DMS153 treated with DMSO at 0.1 percent for 48 hours (cell line): ENCODE data around the gene ROBO2.

ENCODE experiments used
- DNase-seq: peaks from one replicate; lab custom pipeline; 2025; ENCODE audit not compliant: unreplicated experiment; lab: John Stamatoyannopoulos, UW

Gene ROBO2, protein sequence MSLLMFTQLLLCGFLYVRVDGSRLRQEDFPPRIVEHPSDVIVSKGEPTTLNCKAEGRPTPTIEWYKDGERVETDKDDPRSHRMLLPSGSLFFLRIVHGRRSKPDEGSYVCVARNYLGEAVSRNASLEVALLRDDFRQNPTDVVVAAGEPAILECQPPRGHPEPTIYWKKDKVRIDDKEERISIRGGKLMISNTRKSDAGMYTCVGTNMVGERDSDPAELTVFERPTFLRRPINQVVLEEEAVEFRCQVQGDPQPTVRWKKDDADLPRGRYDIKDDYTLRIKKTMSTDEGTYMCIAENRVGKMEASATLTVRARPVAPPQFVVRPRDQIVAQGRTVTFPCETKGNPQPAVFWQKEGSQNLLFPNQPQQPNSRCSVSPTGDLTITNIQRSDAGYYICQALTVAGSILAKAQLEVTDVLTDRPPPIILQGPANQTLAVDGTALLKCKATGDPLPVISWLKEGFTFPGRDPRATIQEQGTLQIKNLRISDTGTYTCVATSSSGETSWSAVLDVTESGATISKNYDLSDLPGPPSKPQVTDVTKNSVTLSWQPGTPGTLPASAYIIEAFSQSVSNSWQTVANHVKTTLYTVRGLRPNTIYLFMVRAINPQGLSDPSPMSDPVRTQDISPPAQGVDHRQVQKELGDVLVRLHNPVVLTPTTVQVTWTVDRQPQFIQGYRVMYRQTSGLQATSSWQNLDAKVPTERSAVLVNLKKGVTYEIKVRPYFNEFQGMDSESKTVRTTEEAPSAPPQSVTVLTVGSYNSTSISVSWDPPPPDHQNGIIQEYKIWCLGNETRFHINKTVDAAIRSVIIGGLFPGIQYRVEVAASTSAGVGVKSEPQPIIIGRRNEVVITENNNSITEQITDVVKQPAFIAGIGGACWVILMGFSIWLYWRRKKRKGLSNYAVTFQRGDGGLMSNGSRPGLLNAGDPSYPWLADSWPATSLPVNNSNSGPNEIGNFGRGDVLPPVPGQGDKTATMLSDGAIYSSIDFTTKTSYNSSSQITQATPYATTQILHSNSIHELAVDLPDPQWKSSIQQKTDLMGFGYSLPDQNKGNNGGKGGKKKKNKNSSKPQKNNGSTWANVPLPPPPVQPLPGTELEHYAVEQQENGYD (N-terminal part only)

DNA sequence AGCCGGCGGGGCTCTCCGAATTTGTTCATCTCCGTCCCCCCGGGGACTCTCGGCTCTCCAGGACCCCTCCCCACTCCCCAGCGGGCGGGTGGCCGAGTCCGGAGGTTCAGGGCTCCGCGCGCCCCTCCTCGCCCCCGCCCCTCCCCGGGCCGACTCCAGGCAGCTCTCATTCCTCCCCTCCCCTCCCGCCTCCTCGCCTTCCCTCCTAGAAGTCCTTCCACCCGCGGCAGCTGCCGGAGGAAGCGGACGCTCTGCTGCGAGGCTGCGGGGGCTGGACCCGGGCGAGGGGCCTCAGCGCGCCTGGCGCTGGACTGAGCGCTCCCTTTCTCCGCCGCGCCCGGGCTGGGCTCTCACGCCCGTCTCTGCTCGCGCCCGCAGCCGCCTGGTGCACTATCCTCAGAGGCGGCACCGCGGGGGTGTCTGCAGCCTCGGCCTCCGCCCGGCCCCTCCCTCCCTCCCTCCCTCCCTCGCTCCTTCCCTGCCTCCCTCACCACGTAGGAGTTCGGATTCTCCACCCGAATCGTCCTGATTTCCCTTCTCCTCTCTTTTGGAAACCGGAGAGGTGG is at the start of gene ROBO2:
TSS of gene ROBO2 (plus strand) at position 494 of the 566 bp plus-strand sequence. CDS start 687 bp downstream, outside the sequence.
- peak; percentile 3 for DNase-seq

GRCh38 chr3:76990606-76991005 is 49.3 kb upstream of the ROBO2 start:
- DNase-seq, result no peak

DNA sequence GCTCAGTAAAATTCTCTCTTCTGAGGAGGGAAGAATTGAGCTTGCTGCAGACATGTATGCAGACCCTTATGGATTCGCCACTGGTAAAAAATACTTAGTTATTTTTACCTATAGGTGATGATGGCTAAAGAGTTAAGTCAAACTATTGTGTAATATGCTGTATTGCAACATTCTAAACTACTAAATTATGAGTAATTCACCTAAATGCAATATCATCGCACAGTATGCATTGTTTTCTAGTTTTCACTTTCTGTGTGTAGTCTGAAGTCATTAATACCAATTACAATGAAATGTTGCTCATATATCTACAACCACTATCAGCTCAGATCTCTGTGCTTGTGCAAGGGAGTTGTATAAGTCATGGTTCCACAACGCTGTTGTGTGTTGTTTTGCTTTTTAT is 48.7 kb upstream of the ROBO2 start:
- no peak for DNase-seq

- no peak for DNase-seq
Measured at GRCh38 chr3:76997733-76998132, 42.2 kb upstream of the ROBO2 start.

DNA sequence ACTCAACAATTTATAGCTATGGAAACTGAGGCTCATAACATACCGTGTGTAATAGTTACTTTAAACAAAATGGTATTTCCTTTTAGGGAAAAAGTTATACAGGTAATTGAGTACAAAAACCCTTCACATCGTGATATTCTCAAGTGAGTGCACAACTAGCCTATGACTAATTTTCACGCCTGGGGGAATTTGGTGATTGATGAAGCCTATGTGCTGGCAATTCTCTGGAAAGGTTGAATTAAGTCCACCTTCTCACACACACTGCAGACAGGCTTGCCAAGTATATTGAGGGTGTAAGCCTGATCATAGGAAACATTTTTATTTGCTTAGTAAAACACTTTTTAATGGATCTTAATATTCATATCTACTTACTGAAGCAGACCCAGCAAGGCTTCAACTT is 41.3 kb upstream of the ROBO2 start:
- no peak for DNase-seq

GRCh38 chr3:77001062-77001701 is 38.7 kb upstream of the ROBO2 start:
- no peak for DNase-seq

GRCh38 chr3:77014226-77014625 is 25.7 kb upstream of the ROBO2 start:
- no peak for DNase-seq

- DNase-seq, result no peak
Measured at GRCh38 chr3:77025471-77025870, 14.4 kb upstream of the ROBO2 start.

GRCh38 chr3:77026904-77027634 is 12.8 kb upstream of the ROBO2 start:
- DNase-seq, result no peak

DNA sequence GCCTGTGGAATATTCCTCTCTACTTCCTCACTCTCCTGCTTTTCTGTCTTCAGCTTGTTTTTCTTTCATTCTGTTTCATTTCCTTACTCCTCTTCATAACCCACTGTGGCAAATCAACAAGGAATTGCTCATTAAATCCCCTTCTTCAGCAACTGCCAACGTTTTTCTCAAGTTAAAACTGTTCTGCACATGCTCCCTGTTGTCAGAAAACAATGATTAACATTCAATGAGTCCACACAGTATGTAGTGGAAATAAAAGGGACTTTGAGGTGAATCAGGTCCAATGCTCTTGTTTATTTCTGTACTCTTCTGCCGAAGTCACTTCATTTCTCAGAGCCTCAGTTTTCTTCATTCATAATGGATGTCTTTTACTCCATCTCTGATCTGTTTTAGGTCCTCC is 11.9 kb upstream of the ROBO2 start:
- DNase-seq, result no peak

GRCh38 chr3:77038468-77038929 is 1.4 kb upstream of the ROBO2 start:
- DNase-seq, result peak; percentile 17

- peak; percentile 24 for DNase-seq
Measured at GRCh38 chr3:77038930-77039605, 831 bp upstream of the ROBO2 start.

GRCh38 chr3:77040216-77040615 is 317 bp downstream of the ROBO2 start:
- DNase-seq, result no peak

DNA sequence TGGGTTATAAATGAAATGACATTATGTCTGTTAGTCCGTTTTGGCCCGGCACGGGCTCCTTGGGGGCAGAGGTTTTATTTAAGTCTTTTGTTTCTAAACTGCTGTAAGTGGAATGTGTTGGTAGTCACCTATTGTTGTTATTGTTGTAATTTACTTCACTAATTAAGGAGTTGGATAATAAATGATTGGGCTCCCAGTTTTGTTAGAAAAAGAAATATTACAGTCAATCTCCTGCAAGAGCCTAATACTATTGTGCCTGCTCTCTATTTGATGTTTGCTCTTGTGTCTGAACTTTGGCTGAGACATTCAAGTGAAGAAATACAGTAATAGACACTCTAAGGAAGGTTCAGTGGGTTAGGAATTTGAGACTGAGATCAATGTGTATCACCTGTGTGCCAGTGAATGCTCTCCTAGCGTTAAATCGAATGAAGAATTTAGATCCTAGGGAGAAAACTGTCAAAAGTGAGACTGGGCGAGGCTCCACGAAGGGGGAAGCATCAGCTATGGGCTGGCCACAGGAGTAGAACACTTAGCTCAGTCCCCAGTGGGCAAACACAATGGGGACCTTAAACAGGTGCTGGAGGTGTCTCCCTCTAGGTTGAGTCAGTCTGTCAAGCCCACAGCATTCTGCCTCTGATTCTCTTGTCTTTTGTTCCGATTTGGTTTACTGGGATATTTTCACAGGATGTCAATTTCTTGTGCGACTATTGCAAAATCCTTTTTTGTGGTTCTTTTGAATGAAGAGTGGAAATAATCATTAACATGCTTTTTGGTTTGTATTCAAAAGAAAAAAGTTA is 1.2 kb downstream of the ROBO2 start:
- DNase-seq, result no peak

- DNase-seq, result no peak
Measured at GRCh38 chr3:77041811-77042210, 1.9 kb downstream of the ROBO2 start.

DNA sequence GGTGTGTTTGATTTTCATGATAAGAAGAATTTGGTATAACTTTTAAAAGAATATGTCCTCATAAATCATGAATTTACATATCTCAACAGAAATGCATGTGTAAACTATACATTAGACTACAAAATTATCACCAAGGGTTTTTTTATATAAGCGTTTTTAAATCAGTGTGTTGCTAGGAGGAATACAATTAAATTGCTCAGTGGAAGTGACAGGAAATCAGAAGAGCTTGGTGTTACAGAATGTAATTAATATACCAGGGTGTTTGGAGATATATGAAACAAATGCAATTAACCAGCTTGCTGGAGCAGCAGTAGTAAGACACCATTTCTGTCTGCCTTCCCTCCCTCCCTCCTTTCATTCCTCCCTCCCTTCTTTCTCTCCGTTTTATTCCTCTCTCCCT is 2.4 kb downstream of the ROBO2 start:
- DNase-seq, result no peak

GRCh38 chr3:77042882-77043281 is 3.0 kb downstream of the ROBO2 start:
- DNase-seq, result no peak

- DNase-seq, result no peak
Measured at GRCh38 chr3:77045686-77046085, 5.8 kb downstream of the ROBO2 start.

DNA sequence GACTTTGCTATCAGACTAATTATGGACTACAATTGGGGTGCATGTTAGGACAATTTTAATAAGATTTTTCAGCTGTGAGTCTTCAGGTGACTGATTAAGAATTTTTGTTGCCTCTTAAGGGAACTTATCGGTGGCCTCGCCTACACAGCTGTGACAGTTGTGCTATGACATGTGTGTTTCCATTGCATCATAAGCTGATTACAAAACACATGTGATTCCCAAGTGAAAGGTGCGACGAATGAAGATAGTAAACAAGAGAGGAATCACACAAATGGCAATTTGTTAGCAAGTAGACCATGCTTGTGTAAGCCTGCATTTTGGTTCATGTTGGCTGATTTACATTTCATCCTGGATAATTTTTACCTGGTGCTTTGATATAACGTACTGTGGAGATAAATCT is 8.3 kb downstream of the ROBO2 start:
- DNase-seq, result no peak
